Glomerular visceral epithelial cell (primary cell): ENCODE measurements around the gene IRS2.

Experiments
- DNase-seq: peaks from one replicate; pipeline ENCODE4 v3.0.0-alpha.2; 2016; ENCODE audit errors: extremely low spot score

Gene IRS2

DNA sequence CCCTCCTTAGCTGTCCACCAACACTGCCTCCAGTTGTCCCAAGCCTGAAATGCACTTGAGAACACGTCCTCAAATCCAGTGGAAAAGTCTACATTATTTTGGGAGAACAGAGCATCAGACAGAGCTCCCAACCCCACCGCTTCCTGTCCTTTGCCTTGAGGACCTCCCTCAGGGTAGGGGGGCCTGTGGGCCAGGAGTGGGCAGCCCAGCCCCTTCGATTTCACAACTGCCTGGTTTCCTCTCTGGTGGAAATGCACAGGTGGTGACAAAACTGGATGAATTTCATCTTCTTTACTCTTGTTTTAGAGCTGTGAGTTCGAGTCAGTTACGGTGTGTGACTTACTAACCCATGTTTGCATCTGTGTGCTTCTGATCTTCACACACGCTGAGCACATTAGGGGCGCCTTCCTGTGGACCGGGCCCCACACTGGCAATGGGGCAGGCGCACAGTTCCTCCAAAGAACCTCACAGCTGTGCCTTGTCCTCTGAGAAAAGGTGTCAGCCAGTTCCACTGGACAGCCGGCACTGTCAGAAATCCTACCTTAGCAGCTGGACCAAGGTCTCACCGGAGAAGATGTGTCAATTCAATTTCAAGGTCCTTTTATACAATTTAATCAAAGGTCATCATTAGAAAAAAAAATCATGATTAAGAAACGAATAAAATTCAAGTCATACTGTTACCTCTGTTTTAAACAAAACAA is 80.2 kb downstream of the IRS2 start:
- no peak for DNase-seq

DNA sequence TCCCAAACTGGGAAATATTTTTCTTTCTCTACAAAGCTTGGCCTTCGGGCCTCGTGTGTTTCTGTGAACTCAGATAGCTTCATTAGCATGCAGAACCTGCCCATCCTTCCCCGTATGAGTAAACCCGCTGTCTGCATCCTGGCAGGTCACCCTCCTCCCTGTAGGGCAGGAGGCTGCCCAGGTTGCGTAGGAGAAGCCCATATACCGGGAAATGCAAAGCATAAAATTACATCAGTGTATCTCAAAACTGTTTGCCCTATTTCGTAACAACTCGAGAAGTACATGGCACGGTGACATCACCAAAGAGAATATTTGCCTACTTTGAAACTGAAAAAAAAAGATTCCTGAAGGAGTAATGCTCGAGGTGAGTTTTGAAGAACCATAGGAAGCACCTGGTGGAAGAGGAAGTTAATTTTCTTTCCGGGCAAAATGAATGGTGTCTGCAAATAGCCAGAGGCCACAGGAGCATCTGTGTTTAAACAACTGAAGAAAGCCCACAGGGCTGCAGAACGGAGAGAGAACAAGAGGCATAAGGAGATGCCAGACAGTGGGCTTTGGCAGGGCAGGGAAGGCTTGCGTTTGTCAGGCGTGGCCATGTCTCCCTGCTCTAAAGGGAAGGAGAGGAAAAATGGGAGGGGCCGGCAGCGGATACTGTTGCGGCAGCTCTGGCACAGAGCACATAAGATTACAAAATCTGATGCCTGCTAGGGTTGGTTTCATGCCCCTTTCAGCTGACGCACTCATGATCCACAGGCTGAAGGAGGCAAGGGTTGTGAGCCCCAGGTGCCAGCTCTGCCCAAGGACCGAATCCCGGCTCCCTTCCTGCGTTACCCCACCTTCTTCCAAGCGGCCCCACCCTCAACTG is 81.4 kb downstream of the IRS2 start:
- no peak for DNase-seq

DNA sequence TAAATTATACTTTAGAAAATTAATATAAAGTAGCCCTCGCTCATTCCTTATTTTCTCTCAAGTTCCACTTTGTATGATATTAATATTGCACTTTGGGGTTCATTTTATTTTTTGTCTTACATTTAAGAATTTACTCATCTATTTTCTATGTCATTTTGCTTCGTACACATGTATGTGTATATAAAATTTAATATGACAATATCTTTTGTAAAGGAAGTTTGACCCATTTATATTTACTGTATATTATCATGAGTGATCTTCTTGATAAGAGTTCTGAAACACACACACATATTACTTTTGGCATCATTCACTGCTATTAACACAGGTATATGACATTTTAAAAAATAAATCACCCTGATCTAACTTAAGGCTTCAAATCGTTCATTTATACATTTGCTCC is 83.1 kb downstream of the IRS2 start:
- DNase-seq: no peak
